Osteoblast (primary cell): ENCODE data around the gene LRRC36. TPM values are rescaled to one million over a fixed set of nuclear protein-coding genes. Genes with fewer than 3 reads are reported as not detected.
A peak's percentile ranks its signal among the peaks of the same experiment; 100 is the strongest.

Experiments used
- DNase-seq: peaks from one replicate; pipeline ENCODE4 v3.0.0; 2011; ENCODE audit warnings: low spot score, mixed read lengths; ENCODE audit not compliant: insufficient read length; ENCODE audit errors: missing footprints
- H2AFZ ChIP-seq: 2 replicates; pipeline ENCODE4 v1.6.0; 2011; ENCODE audit warnings: mild to moderate bottlenecking, low read length
- H3K27ac ChIP-seq: 2 replicates; pipeline ENCODE4 v1.5.1; 2011; ENCODE audit warnings: mild to moderate bottlenecking, low read depth, low read length, moderate library complexity
- H3K27me3 ChIP-seq: 2 replicates; pipeline ENCODE4 v1.6.0; 2012; ENCODE audit warnings: mild to moderate bottlenecking, control low read depth, inconsistent platforms, low read length, moderate library complexity; ENCODE audit not compliant: insufficient read depth
- H3K36me3 ChIP-seq: 2 replicates; pipeline ENCODE4 v1.5.1; 2011; ENCODE audit warnings: mild to moderate bottlenecking, low read length, control low read depth, moderate library complexity; ENCODE audit not compliant: insufficient read depth
- H3K4me1 ChIP-seq: 2 replicates; pipeline ENCODE4 v1.5.1; 2011; ENCODE audit warnings: mild to moderate bottlenecking, low read length, control low read depth, moderate library complexity; ENCODE audit not compliant: insufficient read depth
- H3K4me2 ChIP-seq: 2 replicates; pipeline ENCODE4 v1.6.0; 2011; ENCODE audit warnings: mild to moderate bottlenecking, low read length; ENCODE audit not compliant: insufficient read depth
- H3K4me3 ChIP-seq: fragments of 200-600 bp; sonication (generic); 3 replicates; pipeline ENCODE4 v1.5.1; 2012; ENCODE audit warnings: mild to moderate bottlenecking, low read length, inconsistent platforms; ENCODE audit not compliant: insufficient read depth
- H3K79me2 ChIP-seq: 2 replicates; pipeline ENCODE4 v1.6.0; 2012; ENCODE audit warnings: mild to moderate bottlenecking, low read length, control low read depth, inconsistent platforms; ENCODE audit not compliant: insufficient read depth
- H3K9me3 ChIP-seq: 2 replicates; pipeline ENCODE4 v1.5.1; 2011; ENCODE audit warnings: low read depth, low read length, control low read depth
- H4K20me1 ChIP-seq: 2 replicates; pipeline ENCODE4 v1.6.0; 2012; ENCODE audit warnings: mild to moderate bottlenecking, low read length, control low read depth; ENCODE audit not compliant: insufficient read depth
- total RNA-seq: library from RNA; depleted of rRNA; stranded (reverse); fragments of >200 nt; gene quantifications from 2 replicates; pipeline ENCODE4 v1.2.3, GENCODE V29; 2012
- TF ChIP-seq, protein P1 (sequence below): IDR thresholded peaks from 2 replicates; pipeline ENCODE4 v1.5.1; 2011; ENCODE audit warnings: mild to moderate bottlenecking, low read depth, low read length, moderate library complexity; ENCODE audit errors: extremely low read depth

Gene LRRC36
- total RNA-seq, 1 donor: not detected

DNA sequence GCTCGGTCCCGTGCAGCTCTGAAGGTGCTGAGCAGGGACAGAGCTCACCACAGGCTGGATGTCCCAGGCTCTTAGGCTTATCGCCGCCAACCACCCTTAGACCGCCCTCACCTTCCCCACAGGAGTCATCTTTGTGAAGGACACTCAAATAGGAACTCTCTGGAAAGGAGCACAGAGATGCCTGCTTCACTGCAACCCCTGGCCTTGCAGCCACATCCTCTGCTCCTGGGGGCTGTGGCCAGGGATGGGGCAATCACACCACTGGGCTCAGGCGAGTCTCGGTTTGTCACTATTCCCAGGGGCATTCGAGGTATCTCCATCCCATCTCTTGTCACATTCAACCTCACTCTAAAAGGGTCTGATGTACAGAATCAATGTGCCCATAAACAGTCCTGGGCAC lies 78.7 kb downstream of the LRRC36 start:
- Histone ChIP-seq H3K27me3 (no peaks in the 10 kb centered on the region), H3K4me1 (peaks cover 28% of the 10 kb centered on the region), H4K20me1 (no peaks in the 10 kb centered on the region), H3K4me2 (no peak overlapping the region), H2AFZ (no peak overlapping the region), H3K4me3 (no peak overlapping the region), H3K27ac (no peak overlapping the region), H3K36me3 (no peaks in the 10 kb centered on the region), H3K79me2 (peaks cover 7% of the 10 kb centered on the region), H3K9me3 (no peaks in the 10 kb centered on the region)
- TF ChIP-seq, protein P1, sequence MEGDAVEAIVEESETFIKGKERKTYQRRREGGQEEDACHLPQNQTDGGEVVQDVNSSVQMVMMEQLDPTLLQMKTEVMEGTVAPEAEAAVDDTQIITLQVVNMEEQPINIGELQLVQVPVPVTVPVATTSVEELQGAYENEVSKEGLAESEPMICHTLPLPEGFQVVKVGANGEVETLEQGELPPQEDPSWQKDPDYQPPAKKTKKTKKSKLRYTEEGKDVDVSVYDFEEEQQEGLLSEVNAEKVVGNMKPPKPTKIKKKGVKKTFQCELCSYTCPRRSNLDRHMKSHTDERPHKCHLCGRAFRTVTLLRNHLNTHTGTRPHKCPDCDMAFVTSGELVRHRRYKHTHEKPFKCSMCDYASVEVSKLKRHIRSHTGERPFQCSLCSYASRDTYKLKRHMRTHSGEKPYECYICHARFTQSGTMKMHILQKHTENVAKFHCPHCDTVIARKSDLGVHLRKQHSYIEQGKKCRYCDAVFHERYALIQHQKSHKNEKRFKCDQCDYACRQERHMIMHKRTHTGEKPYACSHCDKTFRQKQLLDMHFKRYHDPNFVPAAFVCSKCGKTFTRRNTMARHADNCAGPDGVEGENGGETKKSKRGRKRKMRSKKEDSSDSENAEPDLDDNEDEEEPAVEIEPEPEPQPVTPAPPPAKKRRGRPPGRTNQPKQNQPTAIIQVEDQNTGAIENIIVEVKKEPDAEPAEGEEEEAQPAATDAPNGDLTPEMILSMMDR: no peak
- peak; percentile 64 for DNase-seq

GRCh38 chr16:67406111-67406971 lies 79.7 kb downstream of the LRRC36 start:
- TF ChIP-seq, protein P1: no peak
- H3K4me2 ChIP-seq: peak overlapping the region; percentile 47
- H3K36me3 ChIP-seq: no peaks in the 10 kb centered on the region
- H3K4me3 ChIP-seq: peak overlapping the region; percentile 21
- H3K79me2 ChIP-seq: peaks cover 7% of the 10 kb centered on the region
- no peaks in the 10 kb centered on the region for H3K9me3 ChIP-seq
- no peaks in the 10 kb centered on the region for H4K20me1 ChIP-seq
- H3K27ac ChIP-seq: peak overlapping the region; percentile 92
- H3K4me1 ChIP-seq: peaks cover 28% of the 10 kb centered on the region
- H3K27me3 ChIP-seq: no peaks in the 10 kb centered on the region
- peak overlapping the region; percentile 80 for H2AFZ ChIP-seq
- DNase-seq: peak; percentile 99

DNA sequence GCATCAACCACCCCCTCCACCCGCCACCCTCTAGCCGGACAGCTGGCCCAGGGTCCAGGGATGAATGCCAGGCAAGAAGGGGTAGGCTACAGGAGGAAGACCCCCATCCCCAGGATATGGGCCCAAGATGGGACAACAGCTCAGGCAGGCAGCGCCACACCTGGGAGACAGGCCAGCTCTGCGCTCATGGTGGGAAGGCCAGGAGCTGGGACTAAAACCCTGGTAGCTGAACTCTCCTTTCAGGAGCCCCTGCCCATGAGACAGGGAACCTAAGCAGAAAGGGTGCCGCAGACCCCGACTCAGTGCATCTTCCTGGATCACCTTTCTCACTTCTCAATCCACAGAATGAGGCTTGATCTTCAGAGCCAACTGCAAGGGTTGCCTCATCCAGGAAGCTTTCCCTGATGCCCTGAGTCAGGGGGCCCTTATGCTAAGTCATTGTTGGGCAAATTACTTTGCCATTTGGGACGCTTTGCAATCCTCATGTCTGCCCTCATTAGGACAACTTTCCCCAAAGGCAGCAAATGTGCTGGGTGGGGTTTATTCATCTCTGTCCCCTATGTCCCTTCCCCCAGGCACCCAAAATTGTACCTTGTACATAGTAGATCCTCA lies 80.7 kb downstream of the LRRC36 start:
- H3K27me3 ChIP-seq: no peaks in the 10 kb centered on the region
- H3K79me2 ChIP-seq: peaks cover 7% of the 10 kb centered on the region
- H3K4me3 ChIP-seq: peak overlapping the region; percentile 21
- H3K9me3 ChIP-seq: no peaks in the 10 kb centered on the region
- TF ChIP-seq, protein P1: no peak
- peaks cover 28% of the 10 kb centered on the region for H3K4me1 ChIP-seq
- peak overlapping the region; percentile 47 for H3K4me2 ChIP-seq
- H4K20me1 ChIP-seq: no peaks in the 10 kb centered on the region
- peak overlapping the region; percentile 92 for H3K27ac ChIP-seq
- H2AFZ ChIP-seq: peak overlapping the region; percentile 80
- H3K36me3 ChIP-seq: no peaks in the 10 kb centered on the region
- DNase-seq: peak; percentile 54

GRCh38 chr16:67407788-67408452 lies 81.3 kb downstream of the LRRC36 start:
- Histone ChIP-seq H3K4me2 (no peak overlapping the region), H3K27ac (peak overlapping the region; percentile 92)
- DNase-seq: peak; percentile 63

More at GRCh38 chr16:67407788-67408452, 81.3 kb downstream of the LRRC36 start:
- Histone ChIP-seq H4K20me1 (no peaks in the 10 kb centered on the region), H2AFZ (no peak overlapping the region), H3K36me3 (no peaks in the 10 kb centered on the region), H3K27me3 (no peaks in the 10 kb centered on the region), H3K4me1 (peaks cover 28% of the 10 kb centered on the region), H3K79me2 (peaks cover 7% of the 10 kb centered on the region), H3K9me3 (no peaks in the 10 kb centered on the region), H3K4me3 (no peak overlapping the region)
- TF ChIP-seq, protein P1: no peak
